GM18909 (cell line): ENCODE results near the gene SPPL2C.

ENCODE experiments used
- ATAC-seq: cut with Tn5 transposase; IDR thresholded peaks from one replicate; pipeline ENCODE4 v1.9.1; 2021; ENCODE audit warnings: mild to moderate bottlenecking; ENCODE audit not compliant: unreplicated experiment, poor library complexity

Gene SPPL2C

GRCh38 chr17:45828171-45828570, 16.5 kb upstream of the SPPL2C start:
- ATAC-seq: no peak

- no peak for ATAC-seq
Observed at GRCh38 chr17:45828582-45829133, 16.0 kb upstream of the SPPL2C start.

- no peak for ATAC-seq
Observed at GRCh38 chr17:45833920-45834319, 10.8 kb upstream of the SPPL2C start.

GRCh38 chr17:45834471-45835396, 9.9 kb upstream of the SPPL2C start:
- no peak for ATAC-seq

GRCh38 chr17:45835481-45835880, 9.2 kb upstream of the SPPL2C start:
- no peak for ATAC-seq

- no peak for ATAC-seq
Observed at GRCh38 chr17:45836047-45837044, 8.3 kb upstream of the SPPL2C start.

GRCh38 chr17:45837187-45837586, 7.5 kb upstream of the SPPL2C start:
- ATAC-seq: no peak

- no peak for ATAC-seq
Observed at GRCh38 chr17:45837603-45838002, 7.1 kb upstream of the SPPL2C start.

- no peak for ATAC-seq
Observed at GRCh38 chr17:45838751-45839295, 5.9 kb upstream of the SPPL2C start.

GRCh38 chr17:45839442-45839841, 5.2 kb upstream of the SPPL2C start:
- no peak for ATAC-seq

- no peak for ATAC-seq
Observed at GRCh38 chr17:45841186-45841585, 3.5 kb upstream of the SPPL2C start.

- no peak for ATAC-seq
Observed at GRCh38 chr17:45841883-45842525, 2.7 kb upstream of the SPPL2C start.

- ATAC-seq: no peak
Observed at GRCh38 chr17:45843722-45844121, 959 bp upstream of the SPPL2C start.

GRCh38 chr17:45845376-45846185, 900 bp downstream of the SPPL2C start:
- no peak for ATAC-seq

- ATAC-seq: no peak
Observed at GRCh38 chr17:45846223-45846622, 1.5 kb downstream of the SPPL2C start.

- no peak for ATAC-seq
Observed at GRCh38 chr17:45846646-45847045, 2.0 kb downstream of the SPPL2C start.

GRCh38 chr17:45847101-45847500, 2.4 kb downstream of the SPPL2C start:
- ATAC-seq: no peak

- no peak for ATAC-seq
Observed at GRCh38 chr17:45847747-45848146, 3.1 kb downstream of the SPPL2C start.

- no peak for ATAC-seq
Observed at GRCh38 chr17:45848405-45848804, 3.7 kb downstream of the SPPL2C start.
